Central memory CD8-positive, alpha-beta T cell (primary cell): ENCODE data around the gene ENTPD2.

Experiments
- ATAC-seq: fragments of 150-1000 bp; cut with Tn5 transposase; replicated peaks from 2 replicates; pipeline ENCODE4 v1.10.0; 2022; ENCODE audit warnings: mild to moderate bottlenecking, moderate FRiP score, moderate number of reproducible peaks; ENCODE audit not compliant: poor library complexity, severe bottlenecking; ENCODE audit errors: extremely low read depth
- DNase-seq, 2 donors: peaks; one replicate each; pipeline ENCODE4 v3.0.0; 2021; ENCODE audit warnings: low spot score in 2 of 2
- H3K27ac Mint-ChIP-seq: one replicate; pipeline ENCODE4 v1.8.0; 2022; ENCODE audit warnings: low read depth, mild to moderate bottlenecking, moderate library complexity, mixed read lengths
- H3K27me3 Mint-ChIP-seq: one replicate; pipeline ENCODE4 v1.8.0; 2022; ENCODE audit warnings: mixed read lengths
- H3K36me3 Mint-ChIP-seq: one replicate; pipeline ENCODE4 v1.8.0; 2022; ENCODE audit warnings: mild to moderate bottlenecking, moderate library complexity, mixed read lengths; ENCODE audit not compliant: insufficient read depth
- H3K4me1 Mint-ChIP-seq: one replicate; pipeline ENCODE4 v1.8.0; 2022; ENCODE audit warnings: mixed read lengths
- H3K4me3 Mint-ChIP-seq: one replicate; pipeline ENCODE4 v1.8.0; 2022; ENCODE audit warnings: mild to moderate bottlenecking, moderate library complexity, mixed read lengths
- H3K9me3 Mint-ChIP-seq: one replicate; pipeline ENCODE4 v1.8.0; 2022; ENCODE audit warnings: mixed read lengths

Gene ENTPD2

DNA sequence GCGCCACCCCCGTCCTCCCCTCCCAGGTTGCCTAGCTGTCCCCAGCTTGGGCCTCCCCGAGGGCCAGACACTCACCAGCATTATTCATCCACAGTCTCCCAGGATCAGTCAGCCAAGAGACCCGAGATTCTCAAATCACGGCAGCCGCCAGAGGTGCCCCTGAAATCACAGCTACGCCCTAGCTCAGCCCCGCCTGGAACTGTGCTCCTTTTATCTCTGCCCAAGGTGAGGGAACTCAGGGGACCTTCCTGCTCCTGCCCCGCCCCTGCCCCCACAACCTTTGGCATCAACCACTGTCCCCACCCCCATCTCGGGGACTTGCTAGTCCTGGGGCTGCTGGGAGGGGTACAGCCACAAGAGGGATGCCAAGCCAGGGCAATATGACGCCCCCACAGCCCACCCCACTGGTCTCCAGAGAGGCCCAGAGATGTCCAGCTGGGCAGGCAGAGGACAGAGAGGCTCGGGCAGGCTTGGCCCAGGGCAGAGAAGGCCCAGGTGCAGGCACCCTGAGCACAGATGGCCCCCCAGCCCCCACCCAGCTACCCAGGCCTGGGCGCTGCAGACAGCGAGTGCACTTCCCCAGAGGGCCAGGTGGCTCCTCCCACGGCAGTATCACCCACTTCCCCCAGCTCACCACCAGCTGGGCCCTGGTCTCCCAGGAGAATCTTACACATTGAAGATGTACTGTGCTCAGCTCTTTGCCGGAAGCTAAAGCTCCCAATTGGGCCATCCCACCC, 21.8 kb downstream of the ENTPD2 start, which contains the start of gene FUT7:
FUT7 (minus strand) TSS at position 185 of the 737 bp plus-strand sequence; CDS start at position 88, 97 bp downstream.
- Mint-ChIP-seq H3K27ac (peak within 1 kb of the TSS; percentile 64), H3K4me1 (peaks cover 49% of the 10 kb centered on the region), H3K36me3 (peaks cover 17% of the 10 kb centered on the region), H3K27me3 (no peaks in the 10 kb centered on the region), H3K4me3 (peak within 1 kb of the TSS; percentile 86), H3K9me3 (no peaks in the 10 kb centered on the region)
- ATAC-seq (no peak), DNase-seq (peak in 1 of 2 donors; percentile 20)

GRCh38 chr9:137030538-137031527, 23.0 kb downstream of the ENTPD2 start:
- Mint-ChIP-seq H3K4me1 (peaks cover 60% of the 10 kb centered on the region), H3K9me3 (no peaks in the 10 kb centered on the region), H3K4me3 (peak overlapping the region; percentile 86), H3K27ac (peak overlapping the region; percentile 13), H3K36me3 (peaks cover 17% of the 10 kb centered on the region), H3K27me3 (no peaks in the 10 kb centered on the region)
- no peak for ATAC-seq
- DNase-seq: peak in 1 of 2 donors; percentile 17

- H3K4me3 Mint-ChIP-seq: peak overlapping the region; percentile 86
Observed at GRCh38 chr9:137030006-137030405, 23.9 kb downstream of the ENTPD2 start.

DNA sequence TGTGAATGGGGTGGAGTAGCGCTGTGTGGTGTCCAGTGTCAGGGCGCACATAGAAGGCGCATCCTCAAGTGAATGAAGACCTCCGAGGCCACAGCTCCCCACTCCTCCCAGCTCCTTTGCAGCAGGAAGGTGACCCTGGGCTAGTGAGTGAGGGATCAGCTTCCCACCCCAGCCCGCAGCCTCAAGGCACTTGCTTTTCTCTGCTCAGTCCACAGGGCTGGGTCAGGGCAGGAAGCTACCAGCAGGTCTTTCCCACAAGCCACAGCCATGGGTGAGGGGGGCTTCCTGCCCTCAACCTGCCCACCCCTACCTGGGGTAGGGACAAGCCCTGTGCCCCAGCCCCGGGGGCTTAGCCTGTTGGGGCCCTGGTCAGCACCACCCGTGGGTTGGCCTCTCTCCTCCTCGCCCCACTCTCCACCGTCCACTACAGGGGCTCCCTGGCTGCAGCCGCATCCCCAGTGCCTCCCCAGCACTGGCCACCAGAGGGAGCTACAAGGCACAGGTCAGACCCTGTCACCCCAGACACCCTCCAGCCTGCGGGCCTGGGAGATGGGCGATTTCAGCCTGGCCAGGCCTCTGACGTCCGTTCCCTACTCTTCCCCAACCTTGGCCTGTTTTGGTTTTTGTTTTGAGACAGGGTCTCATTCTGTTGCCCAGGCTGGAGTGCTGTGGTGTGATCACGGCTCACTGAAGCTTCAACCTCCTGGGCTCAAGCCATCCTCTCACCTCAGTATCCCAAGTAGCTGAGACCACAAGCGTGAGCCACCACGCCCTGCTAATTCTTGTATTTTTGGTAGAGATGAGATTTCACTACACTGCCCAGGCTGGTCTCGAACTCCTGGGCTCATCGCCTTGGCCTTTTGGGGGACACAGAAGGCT, 24.6 kb downstream of the ENTPD2 start:
- Mint-ChIP-seq H3K4me1 (peaks cover 49% of the 10 kb centered on the region), H3K36me3 (peaks cover 15% of the 10 kb centered on the region), H3K27me3 (no peaks in the 10 kb centered on the region), H3K27ac (peak overlapping the region; percentile 75), H3K4me3 (peak overlapping the region; percentile 86), H3K9me3 (no peaks in the 10 kb centered on the region)
- peak; percentile 37 to 62 for DNase-seq
- ATAC-seq: peak; percentile 22

More at GRCh38 chr9:137030006-137030405, 23.9 kb downstream of the ENTPD2 start:
- Mint-ChIP-seq H3K4me1 (peaks cover 56% of the 10 kb centered on the region), H3K9me3 (no peaks in the 10 kb centered on the region), H3K36me3 (peaks cover 17% of the 10 kb centered on the region), H3K27ac (peak overlapping the region; percentile 75), H3K27me3 (no peaks in the 10 kb centered on the region)
- no peak for ATAC-seq
- no peak for DNase-seq

DNA sequence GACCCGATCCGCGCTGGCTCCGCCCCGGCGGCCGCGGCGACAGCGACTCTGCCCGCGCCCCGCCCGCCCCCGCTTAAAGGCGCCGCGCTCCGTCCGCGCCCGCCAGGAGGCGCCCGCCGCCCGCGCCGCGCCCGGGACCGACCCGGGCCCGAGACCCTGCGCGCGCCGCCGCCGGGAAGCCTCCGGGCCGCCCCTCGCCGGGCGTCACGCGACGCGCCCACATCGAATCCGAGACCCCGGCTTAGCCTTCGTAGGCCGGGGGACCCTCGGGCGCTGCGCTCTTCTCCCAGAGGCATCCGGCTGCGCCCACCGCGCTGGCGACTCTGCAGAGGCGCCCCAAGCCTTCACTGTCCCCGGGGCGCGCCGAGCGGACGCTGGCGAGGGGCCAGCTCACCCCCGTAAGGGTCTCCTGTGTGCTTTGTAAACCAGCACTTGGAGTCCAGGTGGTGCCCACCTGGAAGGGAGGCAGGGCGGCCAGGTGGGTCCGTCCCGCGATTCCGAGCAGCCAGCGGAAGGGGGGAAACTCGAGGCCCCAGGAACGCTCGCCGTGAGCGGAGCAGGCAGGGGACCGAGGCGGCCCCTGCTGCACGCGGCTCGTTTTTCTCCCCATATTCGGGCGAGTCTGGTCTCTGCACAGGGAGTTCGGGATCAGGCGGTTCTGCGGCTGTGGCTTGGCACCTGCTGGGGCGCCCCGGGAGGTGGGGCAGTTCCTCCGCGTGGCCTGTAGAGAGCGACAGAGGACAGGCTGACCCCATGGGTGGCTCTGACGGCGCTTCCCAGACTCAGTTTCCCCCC, 25.4 kb downstream of the ENTPD2 start:
- Mint-ChIP-seq H3K27ac (peak overlapping the region; percentile 75), H3K9me3 (no peaks in the 10 kb centered on the region), H3K27me3 (no peaks in the 10 kb centered on the region), H3K4me1 (peaks cover 48% of the 10 kb centered on the region), H3K4me3 (peak overlapping the region; percentile 86), H3K36me3 (peaks cover 15% of the 10 kb centered on the region)
- DNase-seq: peak; percentile 45 to 50
- ATAC-seq: peak; percentile 51

DNA sequence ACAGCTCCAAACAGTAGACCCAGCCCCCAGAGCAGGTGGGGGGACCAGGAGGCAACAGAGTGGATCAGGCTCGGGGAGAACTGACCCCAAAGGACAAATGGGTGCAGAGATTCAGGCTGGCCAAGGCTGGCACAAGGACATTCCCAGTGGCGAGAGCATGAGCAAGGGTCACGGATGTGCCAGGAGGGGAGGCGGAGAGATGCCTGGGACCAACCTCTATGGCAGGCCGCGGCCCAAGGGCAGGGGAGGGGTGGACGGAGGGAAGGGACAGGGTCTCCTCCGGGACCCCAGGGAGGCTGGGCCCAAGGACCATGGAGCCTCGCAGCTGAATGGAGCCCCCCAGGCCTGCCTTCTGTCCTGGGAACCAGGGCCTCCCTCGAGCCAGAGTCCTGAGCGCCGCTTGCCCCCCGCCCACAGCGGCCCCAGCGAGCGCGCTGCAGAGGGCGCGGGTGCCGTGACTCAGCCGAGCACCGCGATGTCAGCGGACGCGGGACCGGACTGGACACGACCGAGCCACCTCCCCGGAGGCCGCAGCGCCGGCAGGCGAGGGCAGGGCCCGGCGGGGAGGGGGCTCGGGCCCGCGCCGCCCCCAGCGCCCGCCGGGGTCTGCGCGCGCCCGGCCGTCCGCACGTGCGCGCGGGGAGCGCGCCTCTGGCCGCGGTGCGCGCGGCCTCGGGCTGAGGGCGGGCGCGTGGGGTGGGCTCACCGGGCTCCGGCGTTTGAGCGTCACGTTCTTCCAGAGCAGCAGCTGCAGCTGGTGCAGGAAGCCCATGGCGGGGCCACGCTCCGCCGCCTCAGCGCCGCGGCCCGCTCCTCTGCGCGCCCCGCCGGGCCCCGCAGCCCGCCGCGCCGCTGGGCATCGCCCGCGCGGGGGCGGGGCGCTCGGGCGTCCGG, 26.2 kb downstream of the ENTPD2 start, which contains the start of gene ABCA2:
ABCA2 (minus strand) TSS at position 869 of the 894 bp plus-strand sequence; CDS start at position 772, 97 bp downstream.
- no peaks in the 10 kb centered on the region for H3K27me3 Mint-ChIP-seq
- ATAC-seq (no peak), DNase-seq (no peak)
- H3K27ac Mint-ChIP-seq: peak within 1 kb of the TSS; percentile 90
- H3K36me3 Mint-ChIP-seq: peaks cover 16% of the 10 kb centered on the region
- peak within 1 kb of the TSS; percentile 86 for H3K4me3 Mint-ChIP-seq
- H3K4me1 Mint-ChIP-seq: peaks cover 41% of the 10 kb centered on the region
- H3K9me3 Mint-ChIP-seq: no peaks in the 10 kb centered on the region

DNA sequence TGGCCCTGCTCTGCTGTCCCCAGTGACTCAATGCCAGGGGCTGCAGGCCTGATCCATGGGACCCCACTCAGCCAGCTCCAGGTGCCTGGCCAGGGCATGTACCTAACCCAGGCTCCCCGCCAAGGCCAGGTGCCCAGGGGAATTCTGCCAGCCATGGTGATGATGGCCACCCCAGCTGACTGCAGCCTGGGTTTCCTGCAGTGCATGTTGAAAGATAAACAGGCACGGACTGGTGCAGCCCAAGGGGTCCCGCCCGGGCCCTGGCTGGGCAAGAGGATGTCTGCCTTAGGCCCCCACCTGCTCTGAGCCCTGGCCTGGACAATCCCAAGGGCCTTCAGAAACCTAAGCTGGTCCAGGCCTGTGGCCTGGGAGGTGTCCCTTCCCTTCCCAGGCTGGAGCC, 27.0 kb downstream of the ENTPD2 start:
- Mint-ChIP-seq H3K27me3 (no peaks in the 10 kb centered on the region), H3K4me1 (peaks cover 38% of the 10 kb centered on the region), H3K36me3 (peaks cover 17% of the 10 kb centered on the region), H3K27ac (peak overlapping the region; percentile 90), H3K4me3 (peak overlapping the region; percentile 86), H3K9me3 (no peaks in the 10 kb centered on the region)
- no peak for DNase-seq
- no peak for ATAC-seq

GRCh38 chr9:137026384-137026783, 27.5 kb downstream of the ENTPD2 start:
- Mint-ChIP-seq H3K4me1 (peaks cover 36% of the 10 kb centered on the region), H3K27ac (peak overlapping the region; percentile 90), H3K9me3 (no peaks in the 10 kb centered on the region), H3K36me3 (peaks cover 16% of the 10 kb centered on the region), H3K27me3 (no peaks in the 10 kb centered on the region), H3K4me3 (peak overlapping the region; percentile 86)
- ATAC-seq: no peak
- DNase-seq: no peak

- no peak for ATAC-seq
- no peak for DNase-seq
- Mint-ChIP-seq H3K27me3 (no peaks in the 10 kb centered on the region), H3K27ac (no peak overlapping the region), H3K4me3 (no peak overlapping the region), H3K36me3 (peaks cover 14% of the 10 kb centered on the region), H3K4me1 (peaks cover 31% of the 10 kb centered on the region), H3K9me3 (no peaks in the 10 kb centered on the region)
Observed at GRCh38 chr9:137025517-137025966, 28.3 kb downstream of the ENTPD2 start.

- Mint-ChIP-seq H3K9me3 (no peaks in the 10 kb centered on the region), H3K27me3 (no peaks in the 10 kb centered on the region), H3K36me3 (peaks cover 8% of the 10 kb centered on the region), H3K27ac (no peak overlapping the region), H3K4me3 (no peak overlapping the region), H3K4me1 (peaks cover 18% of the 10 kb centered on the region)
- DNase-seq (no peak), ATAC-seq (no peak)
Observed at GRCh38 chr9:137023583-137023991, 30.3 kb downstream of the ENTPD2 start.
